Gastroesophageal sphincter (tissue), 4 donors: Measurements from ENCODE around the gene KAZN. TPM values are rescaled to one million over a fixed set of nuclear protein-coding genes. Genes with fewer than 3 reads are reported as not detected.

Experiments used
- ATAC-seq: fragments of 150-250 bp; one replicate; pipeline ENCODE4 v1.9.1; 2016; ENCODE audit warnings: mild to moderate bottlenecking, moderate library complexity
- H3K27ac ChIP-seq, 4 donors: fragments of 200-600 bp; sonication (generic) in 3 of 4; 1 replicate in 3 of 4; 2 replicates in 1 of 4; pipeline ENCODE4 v1.5.1; 2016 to 2019
- H3K27me3 ChIP-seq: fragments of 200-600 bp; sonication (generic); one replicate; pipeline ENCODE4 v1.5.1; 2019
- H3K36me3 ChIP-seq, 2 donors: fragments of 200-600 bp; sonication (generic); one replicate each; pipeline ENCODE4 v1.5.1; 2019; ENCODE audit warnings: control low read depth in 1 of 2
- H3K4me1 ChIP-seq, 3 donors: fragments of 200-600 bp; sonication (generic); 1 replicate in 2 of 3; 2 replicates in 1 of 3; pipeline ENCODE4 v1.5.1; 2016 to 2019; ENCODE audit warnings: control low read depth in 2 of 3
- H3K4me3 ChIP-seq, 2 donors: fragments of 200-600 bp; sonication (generic); one replicate each; pipeline ENCODE4 v1.5.1; 2019; ENCODE audit warnings: mild to moderate bottlenecking in 1 of 2, moderate library complexity in 1 of 2
- H3K9me3 ChIP-seq, 3 donors: fragments of 200-600 bp; sonication (generic); one replicate each; pipeline ENCODE4 v1.5.1; 2017 to 2019; ENCODE audit warnings: control low read depth in 2 of 3
- CTCF ChIP-seq, 4 experiments: fragments of 200-600 bp in 2 of 4; fragments of 450-650 bp in 2 of 4; sonication (generic) in 1 of 4; IDR thresholded peaks; one replicate each; pipeline ENCODE4 v1.5.1; 2017 to 2019; ENCODE audit warnings: antibody characterized with exemption in 4 of 4, mild to moderate bottlenecking in 2 of 4, moderate library complexity in 2 of 4
- EP300 ChIP-seq: sonication (generic); formaldehyde crosslinking; IDR thresholded peaks from one replicate; pipeline ENCODE4 v1.6.1; 2017; ENCODE audit warnings: antibody characterized with exemption, mild to moderate bottlenecking
- POLR2A ChIP-seq, 2 donors: fragments of 450-650 bp; IDR thresholded peaks; one replicate each; pipeline ENCODE4 v1.6.1; 2017; ENCODE audit warnings: antibody characterized with exemption in 2 of 2, mild to moderate bottlenecking in 2 of 2, moderate library complexity in 1 of 2
- POLR2AphosphoS5 ChIP-seq: sonication (generic); formaldehyde crosslinking; IDR thresholded peaks from one replicate; pipeline ENCODE4 v1.6.1; 2017; ENCODE audit warnings: antibody characterized with exemption
- WGBS, 2 donors: methylation state at CpG; one replicate each; pipeline ENCODE4 v1.1.5; 2018; ENCODE audit warnings: low coverage in 1 of 2; 5-methylcytosine and 5-hydroxymethylcytosine counted together
- total RNA-seq, 4 donors: library from RNA; depleted of rRNA; stranded (reverse); fragments of >200 nt; gene quantifications; one replicate each; pipeline ENCODE4 v1.1.0, GENCODE V29; 2016

The KAZN gene
- total RNA-seq, 4 donors from 2014 or later, result 6.5 to 16.6 (median 11.5) TPM

DNA sequence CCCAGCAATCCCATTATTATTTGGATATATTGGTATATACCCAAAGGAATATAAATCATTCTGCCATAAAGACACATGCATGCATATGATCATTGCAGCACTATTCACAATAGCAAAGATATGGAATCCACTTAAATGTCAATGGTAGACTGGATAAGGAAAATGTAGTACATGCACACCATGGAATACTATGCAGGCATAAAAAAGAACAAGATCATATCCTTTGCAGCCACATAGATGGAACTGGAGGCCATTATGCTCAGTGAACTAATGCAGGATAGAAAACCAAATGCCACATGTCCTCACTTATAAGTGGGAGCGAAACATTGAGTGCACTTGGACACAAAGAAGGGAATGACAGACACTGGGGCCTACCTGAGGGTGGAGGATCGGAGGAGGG is 24.6 kb downstream of the KAZN start:
- Histone ChIP-seq H3K36me3 (no peaks in the 10 kb centered on the region), H3K27ac (no peak overlapping the region), H3K4me1 (peaks cover 0 to 8% (median 4%) of the 10 kb centered on the region in 3 donors), H3K4me3 (no peak overlapping the region), H3K27me3 (peaks cover 12% of the 10 kb centered on the region), H3K9me3 (peaks cover 0 to 14% (median 0%) of the 10 kb centered on the region in 3 donors)
- no peak for TF ChIP-seq CTCF (IDR thresholded peaks at IDR 0.05)
- no peak for TF ChIP-seq EP300
- no peak for TF ChIP-seq POLR2A (IDR thresholded peaks at IDR 0.05)
- no peak for TF ChIP-seq POLR2AphosphoS5
- 94 to 100% methylated on average over 1 to 2 of the region's 2 CpGs for WGBS, 2 donors
- ATAC-seq, result no peak

- no peaks in the 10 kb centered on the region for H3K27me3 ChIP-seq
- WGBS, 2 donors, result 86 to 89% methylated on average over 5 to 7 of the region's 7 CpGs
- H3K9me3 ChIP-seq, result no peaks in the 10 kb centered on the region
- H3K36me3 ChIP-seq, result no peaks in the 10 kb centered on the region
- TF ChIP-seq CTCF (IDR thresholded peaks at IDR 0.05) (no peak), POLR2A (IDR thresholded peaks at IDR 0.05) (no peak), POLR2AphosphoS5 (no peak), EP300 (no peak)
- no peak overlapping the region for H3K27ac ChIP-seq
- no peak overlapping the region for H3K4me3 ChIP-seq
- H3K4me1 ChIP-seq, result peaks cover 0 to 17% (median 5%) of the 10 kb centered on the region in 3 donors
- ATAC-seq, result no peak
These were observed 26.5 kb downstream of the KAZN start for GRCh38 chr1:14624941-14625340.

DNA sequence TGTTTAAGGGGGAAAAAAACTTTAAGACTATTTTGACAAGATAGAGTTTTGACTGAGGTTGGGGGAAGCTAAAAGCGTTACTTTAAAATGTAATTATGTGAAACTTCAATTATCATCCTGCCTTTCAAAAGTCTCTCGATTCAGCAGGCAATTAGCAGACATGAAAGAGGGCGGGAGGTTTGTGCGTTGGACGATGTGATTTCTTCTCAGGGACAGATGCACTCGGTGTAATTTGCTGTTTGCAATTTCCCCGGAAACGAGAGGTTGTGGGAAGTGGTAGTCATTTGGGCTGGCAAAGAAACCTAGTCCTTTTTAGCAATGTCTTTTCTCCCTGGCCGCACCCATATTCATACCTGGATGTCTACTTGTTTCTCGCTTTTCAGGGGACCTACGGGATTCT is 27.1 kb downstream of the KAZN start:
- no peak for TF ChIP-seq POLR2A (IDR thresholded peaks at IDR 0.05)
- TF ChIP-seq CTCF (IDR thresholded peaks at IDR 0.05), result no peak
- TF ChIP-seq EP300, result no peak
- no peak for TF ChIP-seq POLR2AphosphoS5
- peaks cover 0 to 17% (median 5%) of the 10 kb centered on the region in 3 donors for H3K4me1 ChIP-seq
- no peaks in the 10 kb centered on the region for H3K9me3 ChIP-seq
- no peak overlapping the region for H3K27ac ChIP-seq
- H3K4me3 ChIP-seq, result no peak overlapping the region
- no peaks in the 10 kb centered on the region for H3K36me3 ChIP-seq
- ATAC-seq, result no peak
- H3K27me3 ChIP-seq, result no peaks in the 10 kb centered on the region
- WGBS, 2 donors, result 82 to 83% methylated on average over 11 of the region's 11 CpGs

GRCh38 chr1:14625996-14626395 is 27.5 kb downstream of the KAZN start:
- no peaks in the 10 kb centered on the region for H3K9me3 ChIP-seq
- no peak overlapping the region for H3K27ac ChIP-seq
- no peak for TF ChIP-seq POLR2AphosphoS5
- no peak for TF ChIP-seq CTCF (IDR thresholded peaks at IDR 0.05)
- TF ChIP-seq EP300, result no peak
- no peak for TF ChIP-seq POLR2A (IDR thresholded peaks at IDR 0.05)
- no peak for ATAC-seq
- H3K36me3 ChIP-seq, result no peaks in the 10 kb centered on the region
- H3K27me3 ChIP-seq, result no peaks in the 10 kb centered on the region
- no peak overlapping the region for H3K4me3 ChIP-seq
- H3K4me1 ChIP-seq, result peaks cover 0 to 17% (median 5%) of the 10 kb centered on the region in 3 donors
- 84 to 93% methylated on average over 4 to 5 of the region's 5 CpGs for WGBS, 2 donors

GRCh38 chr1:14626869-14627607 is 28.6 kb downstream of the KAZN start:
- WGBS, 2 donors, result 77 to 100% methylated on average over 1 to 6 of the region's 11 CpGs
- H3K9me3 ChIP-seq, result no peaks in the 10 kb centered on the region
- peak overlapping the region in 3 of 4 donors; percentile 18 to 47 (median 29) for H3K27ac ChIP-seq
- ATAC-seq, result peak; percentile 65
- TF ChIP-seq POLR2A (IDR thresholded peaks at IDR 0.05), result no peak
- peak; percentile 8 for TF ChIP-seq POLR2AphosphoS5
- no peak for TF ChIP-seq CTCF (IDR thresholded peaks at IDR 0.05)
- H3K4me1 ChIP-seq, result peaks cover 0 to 17% (median 5%) of the 10 kb centered on the region in 3 donors
- no peaks in the 10 kb centered on the region for H3K36me3 ChIP-seq
- no peak overlapping the region for H3K4me3 ChIP-seq
- no peaks in the 10 kb centered on the region for H3K27me3 ChIP-seq
